ENCODE data around the gene CD48. TPM values are rescaled to one million over a fixed set of nuclear protein-coding genes. Genes with fewer than 3 reads are reported as not detected.
"Not testable (repeated sequence)": the region's sequence is repeated elsewhere in the genome, so short reads cannot be mapped to it uniquely, and the experiment has no call there.

Gene CD48
- total and polyA plus RNA-seq, 4 donors = 2.5 to 10.0 (median 5.1) TPM

GRCh38 chr1:160713161-160713560 lies 1.5 kb upstream of the CD48 start:
- no peaks in the 10 kb centered on the region for H3K36me3 ChIP-seq (ENCODE audit: control insufficient read depth in 4 of 4, insufficient read depth in 3 of 4, low read depth in 1 of 4, low read length in 3 of 4)

GRCh38 chr1:160712525-160713080 lies 981 bp upstream of the CD48 start:
- H3K9me3 ChIP-seq (ENCODE audit: control insufficient read depth in 4 of 4, low read length in 3 of 4); H3K4me1 ChIP-seq (ENCODE audit: control insufficient read depth in 4 of 4, insufficient read depth in 4 of 4, low read length in 3 of 4); H3K9ac ChIP-seq (ENCODE audit: low read depth in 1 of 2, low read length in 2 of 2); H3K27me3 ChIP-seq (ENCODE audit: control insufficient read depth in 4 of 4, insufficient read depth in 4 of 4, low read length in 3 of 4); DNase-seq (ENCODE audit: low spot score); H3K36me3 ChIP-seq (ENCODE audit: control insufficient read depth in 4 of 4, insufficient read depth in 3 of 4, low read depth in 1 of 4, low read length in 3 of 4); H3K4me3 ChIP-seq (ENCODE audit: low read depth in 1 of 3, low read length in 3 of 3): not testable (repeated sequence)
- 60% methylated on average over 5 of the region's 5 CpGs for WGBS
- H3K27ac ChIP-seq (ENCODE audit: low read depth in 1 of 2, low read length in 2 of 2) = peak overlapping the region; percentile 46 to 76

More at GRCh38 chr1:160713161-160713560, 1.5 kb upstream of the CD48 start:
- 28% methylated on average over 1 of the region's 1 CpG for WGBS
- no peaks in the 10 kb centered on the region for H3K9me3 ChIP-seq (ENCODE audit: control insufficient read depth in 4 of 4, low read length in 3 of 4)
- no peaks in the 10 kb centered on the region for H3K4me1 ChIP-seq (ENCODE audit: control insufficient read depth in 4 of 4, insufficient read depth in 4 of 4, low read length in 3 of 4)
- H3K27ac ChIP-seq (ENCODE audit: low read depth in 1 of 2, low read length in 2 of 2) = no peak overlapping the region
- no peak for TF ChIP-seq GABPA (IDR thresholded peaks at IDR 0.05 in 1 of 2, conservative IDR thresholded peaks at IDR 0.05 in 1 of 2)
- no peak for TF ChIP-seq REST (IDR thresholded peaks at IDR 0.05)
- no peak for TF ChIP-seq YY1 (IDR thresholded peaks at IDR 0.05)
- no peak for TF ChIP-seq SP1 (IDR thresholded peaks at IDR 0.05)
- no peak for TF ChIP-seq FOXA2 (IDR thresholded peaks at IDR 0.05)
- no peak for TF ChIP-seq RAD21 (IDR thresholded peaks at IDR 0.05)
- no peak for TF ChIP-seq TAF1 (conservative IDR thresholded peaks at IDR 0.05)
- no peak for TF ChIP-seq JUND (IDR thresholded peaks at IDR 0.05)
- TF ChIP-seq HNF4G (IDR thresholded peaks at IDR 0.05) = no peak
- DNase-seq (ENCODE audit: low spot score) = no peak
- no peaks in the 10 kb centered on the region for H3K27me3 ChIP-seq (ENCODE audit: control insufficient read depth in 4 of 4, insufficient read depth in 4 of 4, low read length in 3 of 4)
- H3K4me3 ChIP-seq (ENCODE audit: low read depth in 1 of 3, low read length in 3 of 3) = no peak overlapping the region
- no peak overlapping the region for H3K9ac ChIP-seq (ENCODE audit: low read depth in 1 of 2, low read length in 2 of 2)

GRCh38 chr1:160711276-160711601 lies 383 bp downstream of the CD48 start:
- no peak for DNase-seq (ENCODE audit: low spot score)
- no peaks in the 10 kb centered on the region for H3K27me3 ChIP-seq (ENCODE audit: control insufficient read depth in 4 of 4, insufficient read depth in 4 of 4, low read length in 3 of 4)
- H3K36me3 ChIP-seq (ENCODE audit: control insufficient read depth in 4 of 4, insufficient read depth in 3 of 4, low read depth in 1 of 4, low read length in 3 of 4) = no peaks in the 10 kb centered on the region
- H3K9ac ChIP-seq (ENCODE audit: low read depth in 1 of 2, low read length in 2 of 2) = peak overlapping the region; percentile 7 to 72
- H3K27ac ChIP-seq (ENCODE audit: low read depth in 1 of 2, low read length in 2 of 2) = peak overlapping the region; percentile 59 to 63
- H3K4me1 ChIP-seq (ENCODE audit: control insufficient read depth in 4 of 4, insufficient read depth in 4 of 4, low read length in 3 of 4) = no peaks in the 10 kb centered on the region
- H3K9me3 ChIP-seq (ENCODE audit: control insufficient read depth in 4 of 4, low read length in 3 of 4) = no peaks in the 10 kb centered on the region
- whole genome bisulfite sequencing = 58% methylated on average over 2 of the region's 2 CpGs
- peak overlapping the region; percentile 12 to 54 (median 42) for H3K4me3 ChIP-seq (ENCODE audit: low read depth in 1 of 3, low read length in 3 of 3)
- TF ChIP-seq CTCF (IDR thresholded peaks at IDR 0.05; ENCODE audit: low read depth, low read length, missing input control) (no peak), FOXA1 (IDR thresholded peaks at IDR 0.05) (no peak), SP1 (IDR thresholded peaks at IDR 0.05) (no peak), HNF4A (conservative IDR thresholded peaks at IDR 0.05) (no peak), TAF1 (conservative IDR thresholded peaks at IDR 0.05) (no peak), JUND (IDR thresholded peaks at IDR 0.05) (no peak), EGR1 (IDR thresholded peaks at IDR 0.05; ENCODE audit: low read depth in 2 of 2) (no peak), GABPA (IDR thresholded peaks at IDR 0.05 in 1 of 2, conservative IDR thresholded peaks at IDR 0.05 in 1 of 2) (no peak), NR2F2 (IDR thresholded peaks at IDR 0.05) (no peak), RXRA (IDR thresholded peaks at IDR 0.05) (no peak), RAD21 (IDR thresholded peaks at IDR 0.05) (no peak), FOXA2 (IDR thresholded peaks at IDR 0.05) (no peak), HNF4G (IDR thresholded peaks at IDR 0.05) (no peak), REST (IDR thresholded peaks at IDR 0.05) (no peak), YY1 (IDR thresholded peaks at IDR 0.05) (no peak)
- TF ChIP-seq, protein P1, sequence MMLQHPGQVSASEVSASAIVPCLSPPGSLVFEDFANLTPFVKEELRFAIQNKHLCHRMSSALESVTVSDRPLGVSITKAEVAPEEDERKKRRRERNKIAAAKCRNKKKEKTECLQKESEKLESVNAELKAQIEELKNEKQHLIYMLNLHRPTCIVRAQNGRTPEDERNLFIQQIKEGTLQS (IDR thresholded peaks at IDR 0.05) = no peak
- TF ChIP-seq, protein P2, sequence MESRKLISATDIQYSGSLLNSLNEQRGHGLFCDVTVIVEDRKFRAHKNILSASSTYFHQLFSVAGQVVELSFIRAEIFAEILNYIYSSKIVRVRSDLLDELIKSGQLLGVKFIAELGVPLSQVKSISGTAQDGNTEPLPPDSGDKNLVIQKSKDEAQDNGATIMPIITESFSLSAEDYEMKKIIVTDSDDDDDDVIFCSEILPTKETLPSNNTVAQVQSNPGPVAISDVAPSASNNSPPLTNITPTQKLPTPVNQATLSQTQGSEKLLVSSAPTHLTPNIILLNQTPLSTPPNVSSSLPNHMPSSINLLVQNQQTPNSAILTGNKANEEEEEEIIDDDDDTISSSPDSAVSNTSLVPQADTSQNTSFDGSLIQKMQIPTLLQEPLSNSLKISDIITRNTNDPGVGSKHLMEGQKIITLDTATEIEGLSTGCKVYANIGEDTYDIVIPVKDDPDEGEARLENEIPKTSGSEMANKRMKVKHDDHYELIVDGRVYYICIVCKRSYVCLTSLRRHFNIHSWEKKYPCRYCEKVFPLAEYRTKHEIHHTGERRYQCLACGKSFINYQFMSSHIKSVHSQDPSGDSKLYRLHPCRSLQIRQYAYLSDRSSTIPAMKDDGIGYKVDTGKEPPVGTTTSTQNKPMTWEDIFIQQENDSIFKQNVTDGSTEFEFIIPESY (IDR thresholded peaks at IDR 0.05) = no peak

Data from liver (tissue), 9 donors.